Calu3 (cell line): ENCODE measurements around the gene TESK2. TPM values are rescaled to one million over a fixed set of nuclear protein-coding genes. Genes with fewer than 3 reads are reported as not detected.
A peak's percentile ranks its signal among the peaks of the same experiment; 100 is the strongest.

Source experiments
- BruUV-seq: library from RNA; stranded (reverse); fragments of 400-500 nt; replicated peaks from 2 replicates; lab custom pipeline; 2021; lab: Mats Ljungman, UMichigan
- CTCF ChIA-PET: fragments of 300-600 bp; sonication (Branson Sonifier 250); formaldehyde crosslinking; loops from one replicate; lab custom pipeline; 2022; ENCODE audit warnings: antibody characterized with exemption; lab: Charles Lee
- DNase-seq: peaks from one replicate; pipeline ENCODE4 v3.0.0; 2022
- H3K27ac Mint-ChIP-seq: one replicate; pipeline ENCODE4 v1.8.0; 2022; ENCODE audit warnings: mixed read lengths; ENCODE audit not compliant: unreplicated experiment
- H3K27me3 Mint-ChIP-seq: one replicate; pipeline ENCODE4 v1.8.0; 2022; ENCODE audit warnings: mixed read lengths; ENCODE audit not compliant: unreplicated experiment
- H3K36me3 Mint-ChIP-seq: one replicate; pipeline ENCODE4 v1.8.0; 2022; ENCODE audit warnings: mild to moderate bottlenecking, moderate library complexity, mixed read lengths; ENCODE audit not compliant: insufficient read depth, unreplicated experiment
- H3K4me1 Mint-ChIP-seq: one replicate; pipeline ENCODE4 v1.8.0; 2022; ENCODE audit warnings: mild to moderate bottlenecking, low read depth, mixed read lengths; ENCODE audit not compliant: unreplicated experiment
- H3K4me3 Mint-ChIP-seq: one replicate; pipeline ENCODE4 v1.8.0; 2022; ENCODE audit warnings: mild to moderate bottlenecking, low read depth, moderate library complexity, mixed read lengths; ENCODE audit not compliant: unreplicated experiment
- H3K9me3 Mint-ChIP-seq: one replicate; pipeline ENCODE4 v1.8.0; 2022; ENCODE audit warnings: low read depth, mixed read lengths; ENCODE audit not compliant: unreplicated experiment
- intact Hi-C: fragments of 100-400 bp; cut with micrococcal nuclease; formaldehyde crosslinking; loops from one replicate; pipeline ENCODE4 v1.10.0; 2022; ENCODE audit not compliant: unreplicated experiment
- total RNA-seq: library from RNA; stranded (reverse); gene quantifications from 2 replicates; pipeline ENCODE4 v1.2.3, GENCODE V29; 2022
- TF ChIP-seq, protein P1 (sequence below): fragments of 200-600 bp; IDR thresholded peaks from one replicate; pipeline ENCODE4 v1.8.0; 2022; ENCODE audit warnings: antibody characterized with exemption; ENCODE audit not compliant: unreplicated experiment

TESK2 gene
- total RNA-seq, 1 experiment from 2014 or later, result 2.3 TPM

GRCh38 chr1:45412899-45413298 lies 78.1 kb downstream of the TESK2 start:
- CTCF ChIA-PET, result interaction anchor here (0.6 to 1.6 kb wide), 3 partner anchors 9 to 1370 kb away, joined by 3 to 4 read pairs (median 3); no protein-coding TSS in a partner anchor
- Mint-ChIP-seq H3K4me3 (no peak overlapping the region), H3K36me3 (no peaks in the 10 kb centered on the region), H3K27me3 (no peaks in the 10 kb centered on the region), H3K27ac (no peak overlapping the region), H3K4me1 (no peaks in the 10 kb centered on the region), H3K9me3 (no peaks in the 10 kb centered on the region)
- intact Hi-C loops, result no loop called here
- TF ChIP-seq, protein P1, sequence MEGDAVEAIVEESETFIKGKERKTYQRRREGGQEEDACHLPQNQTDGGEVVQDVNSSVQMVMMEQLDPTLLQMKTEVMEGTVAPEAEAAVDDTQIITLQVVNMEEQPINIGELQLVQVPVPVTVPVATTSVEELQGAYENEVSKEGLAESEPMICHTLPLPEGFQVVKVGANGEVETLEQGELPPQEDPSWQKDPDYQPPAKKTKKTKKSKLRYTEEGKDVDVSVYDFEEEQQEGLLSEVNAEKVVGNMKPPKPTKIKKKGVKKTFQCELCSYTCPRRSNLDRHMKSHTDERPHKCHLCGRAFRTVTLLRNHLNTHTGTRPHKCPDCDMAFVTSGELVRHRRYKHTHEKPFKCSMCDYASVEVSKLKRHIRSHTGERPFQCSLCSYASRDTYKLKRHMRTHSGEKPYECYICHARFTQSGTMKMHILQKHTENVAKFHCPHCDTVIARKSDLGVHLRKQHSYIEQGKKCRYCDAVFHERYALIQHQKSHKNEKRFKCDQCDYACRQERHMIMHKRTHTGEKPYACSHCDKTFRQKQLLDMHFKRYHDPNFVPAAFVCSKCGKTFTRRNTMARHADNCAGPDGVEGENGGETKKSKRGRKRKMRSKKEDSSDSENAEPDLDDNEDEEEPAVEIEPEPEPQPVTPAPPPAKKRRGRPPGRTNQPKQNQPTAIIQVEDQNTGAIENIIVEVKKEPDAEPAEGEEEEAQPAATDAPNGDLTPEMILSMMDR, result no peak
- BruUV-seq, result no TSS peak
- DNase-seq, result no peak

GRCh38 chr1:45411510-45411899 lies 79.5 kb downstream of the TESK2 start:
- Mint-ChIP-seq H3K9me3 (no peaks in the 10 kb centered on the region), H3K36me3 (no peaks in the 10 kb centered on the region), H3K27me3 (no peaks in the 10 kb centered on the region), H3K4me3 (no peak overlapping the region), H3K27ac (no peak overlapping the region), H3K4me1 (no peaks in the 10 kb centered on the region)
- CTCF ChIA-PET, result interaction anchor here (0.6 to 1.6 kb wide), 5 partner anchors 10 to 380 kb away, joined by 3 read pairs; no protein-coding TSS in a partner anchor
- BruUV-seq, result no TSS peak
- peak; percentile 6 for DNase-seq
- intact Hi-C loops, result no loop called here
- TF ChIP-seq, protein P1, result no peak

- BruUV-seq, result no TSS peak
- H3K4me3 Mint-ChIP-seq, result no peak overlapping the region
- intact Hi-C loops, result no loop called here
- H3K27me3 Mint-ChIP-seq, result no peaks in the 10 kb centered on the region
- CTCF ChIA-PET, result interaction anchor here (0.6 to 1.6 kb wide), 5 partner anchors 10 to 379 kb away, joined by 3 read pairs; no protein-coding TSS in a partner anchor
- TF ChIP-seq, protein P1, result no peak
- DNase-seq, result peak; percentile 9
- H3K36me3 Mint-ChIP-seq, result no peaks in the 10 kb centered on the region
- no peak overlapping the region for H3K27ac Mint-ChIP-seq
- no peaks in the 10 kb centered on the region for H3K9me3 Mint-ChIP-seq
- H3K4me1 Mint-ChIP-seq, result no peaks in the 10 kb centered on the region
These were observed 80.0 kb downstream of the TESK2 start for GRCh38 chr1:45410850-45411509.

DNA sequence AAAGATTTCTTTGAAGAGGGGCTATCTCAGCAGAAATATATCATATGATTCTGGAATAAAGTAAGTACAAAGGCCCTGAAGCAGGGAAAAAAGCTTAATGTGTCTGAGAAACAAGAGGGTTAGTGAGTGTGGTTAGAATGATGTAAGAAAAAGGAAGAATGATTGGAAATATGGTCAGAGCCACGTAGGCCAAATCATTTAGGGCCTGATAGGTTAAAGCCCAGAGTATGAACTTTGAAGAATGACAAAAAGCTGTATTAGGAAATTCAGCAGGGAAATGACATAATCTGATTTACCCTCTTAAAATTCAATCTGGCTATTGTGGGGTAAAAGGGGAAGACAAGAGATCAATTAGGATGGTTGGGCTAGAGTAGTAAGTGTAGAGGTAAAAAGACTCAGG lies 81.7 kb downstream of the TESK2 start:
- TF ChIP-seq, protein P1, result no peak
- no peak overlapping the region for H3K4me3 Mint-ChIP-seq
- no peaks in the 10 kb centered on the region for H3K36me3 Mint-ChIP-seq
- BruUV-seq, result no TSS peak
- CTCF ChIA-PET, result no interaction called here
- intact Hi-C loops, result no loop called here
- no peaks in the 10 kb centered on the region for H3K9me3 Mint-ChIP-seq
- no peaks in the 10 kb centered on the region for H3K27me3 Mint-ChIP-seq
- H3K4me1 Mint-ChIP-seq, result no peaks in the 10 kb centered on the region
- no peak for DNase-seq
- H3K27ac Mint-ChIP-seq, result no peak overlapping the region
